NCI-H128 (cell line): Measurements from ENCODE around the gene TSGA10IP.

Experiments
- DNase-seq: peaks from one replicate; lab custom pipeline; 2025; ENCODE audit not compliant: unreplicated experiment; lab: John Stamatoyannopoulos, UW

The TSGA10IP gene

GRCh38 chr11:66003291-66003690 is 58.0 kb downstream of the TSGA10IP start:
- DNase-seq = no peak

GRCh38 chr11:66004186-66004585 is 58.9 kb downstream of the TSGA10IP start:
- no peak for DNase-seq

- DNase-seq = no peak
These were observed 61.0 kb downstream of the TSGA10IP start for GRCh38 chr11:66006134-66006890.

GRCh38 chr11:66006891-66007176 is 61.6 kb downstream of the TSGA10IP start:
- no peak for DNase-seq

- no peak for DNase-seq
These were observed 61.9 kb downstream of the TSGA10IP start for GRCh38 chr11:66007201-66007634.

- DNase-seq = no peak
These were observed 62.8 kb downstream of the TSGA10IP start for GRCh38 chr11:66008095-66008467.

- DNase-seq = no peak
These were observed 63.3 kb downstream of the TSGA10IP start for GRCh38 chr11:66008468-66009101.
